Femur (tissue), 1 donor: Measurements from ENCODE around the gene PTPRN2.
"Not testable (repeated sequence)": the region's sequence is repeated elsewhere in the genome, so short reads cannot be mapped to it uniquely, and the experiment has no call there.

Experiments
- DNase-seq: peaks from one replicate; pipeline ENCODE4 v3.0.0-alpha.2; 2017

The PTPRN2 gene

GRCh38 chr7:158332516-158332915, 255.1 kb downstream of the PTPRN2 start:
- DNase-seq, result not testable (repeated sequence)

- DNase-seq, result not testable (repeated sequence)
These were observed 255.7 kb downstream of the PTPRN2 start for GRCh38 chr7:158331826-158332450.

- no peak for DNase-seq
These were observed 257.9 kb downstream of the PTPRN2 start for GRCh38 chr7:158329686-158330085.

- no peak for DNase-seq
These were observed 258.5 kb downstream of the PTPRN2 start for GRCh38 chr7:158329014-158329610.

- DNase-seq, result no peak
These were observed 259.1 kb downstream of the PTPRN2 start for GRCh38 chr7:158328376-158329013.

- DNase-seq, result no peak
These were observed 259.9 kb downstream of the PTPRN2 start for GRCh38 chr7:158327571-158328180.

GRCh38 chr7:158327012-158327411, 260.6 kb downstream of the PTPRN2 start:
- no peak for DNase-seq

GRCh38 chr7:158325530-158326381, 261.9 kb downstream of the PTPRN2 start:
- DNase-seq, result no peak

- no peak for DNase-seq
These were observed 262.9 kb downstream of the PTPRN2 start for GRCh38 chr7:158324397-158325360.

GRCh38 chr7:158323741-158324396, 263.8 kb downstream of the PTPRN2 start:
- DNase-seq, result no peak

- DNase-seq, result no peak
These were observed 264.8 kb downstream of the PTPRN2 start for GRCh38 chr7:158322616-158323530.

- DNase-seq, result no peak
These were observed 265.5 kb downstream of the PTPRN2 start for GRCh38 chr7:158321936-158322615.

- no peak for DNase-seq
These were observed 266.4 kb downstream of the PTPRN2 start for GRCh38 chr7:158321056-158321700.

GRCh38 chr7:158320328-158320727, 267.3 kb downstream of the PTPRN2 start:
- DNase-seq, result no peak

- no peak for DNase-seq
These were observed 269.1 kb downstream of the PTPRN2 start for GRCh38 chr7:158318511-158318913.

GRCh38 chr7:158317238-158318205, 270.1 kb downstream of the PTPRN2 start:
- DNase-seq, result no peak

GRCh38 chr7:158316466-158317031, 271.1 kb downstream of the PTPRN2 start:
- no peak for DNase-seq
